GM18868 (cell line): ENCODE data around the gene CAMK2G.

ENCODE experiments used
- ATAC-seq: cut with Tn5 transposase; IDR thresholded peaks from one replicate; pipeline ENCODE4 v1.9.1; 2021; ENCODE audit warnings: mild to moderate bottlenecking, moderate library complexity; ENCODE audit not compliant: unreplicated experiment

The CAMK2G gene

GRCh38 chr10:73865459-73866442 is 8.6 kb downstream of the CAMK2G start:
- peak; percentile 89 for ATAC-seq

GRCh38 chr10:73865107-73865458 is 9.3 kb downstream of the CAMK2G start:
- ATAC-seq, result no peak

GRCh38 chr10:73864229-73864628 is 10.1 kb downstream of the CAMK2G start:
- ATAC-seq, result no peak

GRCh38 chr10:73863039-73863817 is 11.1 kb downstream of the CAMK2G start:
- no peak for ATAC-seq

- ATAC-seq, result no peak
These were observed 12.3 kb downstream of the CAMK2G start for GRCh38 chr10:73862011-73862410.

GRCh38 chr10:73859784-73860491 is 14.4 kb downstream of the CAMK2G start:
- ATAC-seq, result no peak

GRCh38 chr10:73859428-73859783 is 14.9 kb downstream of the CAMK2G start:
- peak; percentile 39 for ATAC-seq

- peak; percentile 7 for ATAC-seq
These were observed 15.5 kb downstream of the CAMK2G start for GRCh38 chr10:73858750-73859427.

- no peak for ATAC-seq
These were observed 16.2 kb downstream of the CAMK2G start for GRCh38 chr10:73858013-73858708.

- peak; percentile 77 for ATAC-seq
These were observed 16.9 kb downstream of the CAMK2G start for GRCh38 chr10:73857446-73857845.

- ATAC-seq, result no peak
These were observed 18.1 kb downstream of the CAMK2G start for GRCh38 chr10:73856261-73856660.

GRCh38 chr10:73855413-73855812 is 18.9 kb downstream of the CAMK2G start:
- no peak for ATAC-seq

- ATAC-seq, result no peak
These were observed 20.0 kb downstream of the CAMK2G start for GRCh38 chr10:73854310-73854709.

- no peak for ATAC-seq
These were observed 21.2 kb downstream of the CAMK2G start for GRCh38 chr10:73853196-73853595.

- no peak for ATAC-seq
These were observed 23.4 kb downstream of the CAMK2G start for GRCh38 chr10:73850863-73851461.

GRCh38 chr10:73850211-73850610 is 24.1 kb downstream of the CAMK2G start:
- ATAC-seq, result no peak

- ATAC-seq, result peak; percentile 90
These were observed 25.4 kb downstream of the CAMK2G start for GRCh38 chr10:73848821-73849489.

- no peak for ATAC-seq
These were observed 27.3 kb downstream of the CAMK2G start for GRCh38 chr10:73847031-73847430.

GRCh38 chr10:73843261-73843660 is 31.1 kb downstream of the CAMK2G start:
- no peak for ATAC-seq
